Keratinocyte (primary cell): Measurements from ENCODE around the gene P4HB. TPM values are rescaled to one million over a fixed set of nuclear protein-coding genes. Genes with fewer than 3 reads are reported as not detected.

Experiments
- DNase-seq: peaks from one replicate; pipeline ENCODE4 v3.0.0-alpha.2; 2011; ENCODE audit warnings: low read depth, missing footprints, low spot score
- FAIRE-seq: peaks from 2 replicates; lab custom pipeline; 2011; peaks lifted over from hg19 to GRCh38; lab: Jason Lieb, UNC
- H2AFZ ChIP-seq: 2 replicates; pipeline ENCODE4 v1.6.0; 2012; ENCODE audit warnings: low read length, control low read depth, inconsistent platforms; ENCODE audit not compliant: control insufficient read depth
- H3K27ac ChIP-seq: 2 replicates; pipeline ENCODE4 v1.5.1; 2011; ENCODE audit warnings: low read length; ENCODE audit not compliant: control insufficient read depth, insufficient read depth
- H3K27me3 ChIP-seq: 3 replicates; pipeline ENCODE4 v1.6.0; 2011; ENCODE audit warnings: low read length; ENCODE audit not compliant: control insufficient read depth, insufficient read depth; ENCODE audit errors: extremely low read depth
- H3K36me3 ChIP-seq, 2 experiments: 2 replicates in 1 of 2; 3 replicates in 1 of 2; pipeline ENCODE4 v1.5.1; 2011; ENCODE audit warnings: low read length in 2 of 2, mild to moderate bottlenecking in 1 of 2; ENCODE audit not compliant: control insufficient read depth in 2 of 2, insufficient read depth in 2 of 2; ENCODE audit errors: extremely low read depth in 1 of 2
- H3K4me1 ChIP-seq: 3 replicates; pipeline ENCODE4 v1.5.1; 2011; ENCODE audit warnings: low read length; ENCODE audit not compliant: control insufficient read depth, insufficient read depth; ENCODE audit errors: extremely low read depth
- H3K4me2 ChIP-seq: 3 replicates; pipeline ENCODE4 v1.6.0; 2011; ENCODE audit warnings: low read depth, low read length; ENCODE audit not compliant: control insufficient read depth, insufficient read depth; ENCODE audit errors: extremely low read depth
- H3K4me3 ChIP-seq, 3 experiments: fragments of 200-600 bp in 1 of 3; sonication (generic) in 1 of 3; 2 replicates in 2 of 3; 3 replicates in 1 of 3; pipeline ENCODE4 v1.5.1; 2011 to 2016; ENCODE audit warnings: low read length in 3 of 3, mild to moderate bottlenecking in 3 of 3, control low read depth in 2 of 3, inconsistent platforms in 1 of 3, low read depth in 1 of 3, mixed read lengths in 1 of 3, mixed run types in 1 of 3, moderate library complexity in 1 of 3; ENCODE audit not compliant: control insufficient read depth in 2 of 3, insufficient read depth in 2 of 3; ENCODE audit errors: extremely low read depth in 1 of 3
- H3K79me2 ChIP-seq: 2 replicates; pipeline ENCODE4 v1.6.0; 2012; ENCODE audit warnings: low read length; ENCODE audit not compliant: control insufficient read depth, insufficient read depth
- H3K9ac ChIP-seq: 3 replicates; pipeline ENCODE4 v1.6.0; 2011; ENCODE audit warnings: low read length; ENCODE audit not compliant: control insufficient read depth, insufficient read depth; ENCODE audit errors: extremely low read depth
- H3K9me1 ChIP-seq: 3 replicates; pipeline ENCODE4 v1.6.0; 2011; ENCODE audit warnings: low read length; ENCODE audit not compliant: control insufficient read depth, insufficient read depth; ENCODE audit errors: extremely low read depth
- H3K9me3 ChIP-seq: 2 replicates; pipeline ENCODE4 v1.5.1; 2012; ENCODE audit warnings: low read depth, low read length; ENCODE audit not compliant: control insufficient read depth
- H4K20me1 ChIP-seq: 3 replicates; pipeline ENCODE4 v1.6.0; 2011; ENCODE audit warnings: low read length; ENCODE audit not compliant: control insufficient read depth, insufficient read depth; ENCODE audit errors: extremely low read depth
- EZH2 ChIP-seq: IDR thresholded peaks from one replicate; pipeline ENCODE4 v1.6.1; 2012; ENCODE audit warnings: inconsistent platforms, mild to moderate bottlenecking, low read length, moderate library complexity
- dilution Hi-C: fragments of 300-500 bp; cut with MboI; formaldehyde crosslinking; loops from one replicate; pipeline ENCODE4 v1.7.0; 2020; ENCODE audit warnings: low sequenced_read_pairs; ENCODE audit not compliant: extremely low pct_ligation_motif_present
- polyA plus RNA-seq, 5 experiments: library from polyadenylated mRNA; depleted of rRNA in 3 of 5; stranded (reverse) in 3 of 5; stranded (forward) in 1 of 5; unstranded in 1 of 5; fragments of >200 nt; gene quantifications; 1 replicate in 1 of 5; 2 replicates in 3 of 5; 3 replicates in 1 of 5; pipeline versions ENCODE4 v1.2.1 to v1.2.3, GENCODE V29; 2011 to 2012; ENCODE audit warnings: missing spikeins in 2 of 5, low read depth in 1 of 5, low replicate concordance in 1 of 5
- TF ChIP-seq, protein P1 (sequence below), 3 experiments: IDR thresholded peaks in 1 of 3; conservative IDR thresholded peaks in 1 of 3; optimal IDR thresholded peaks in 1 of 3; 2 replicates in 2 of 3; 3 replicates in 1 of 3; pipeline versions ENCODE3 to v1.5.1; 2011; ENCODE audit warnings: low read length in 3 of 3, mild to moderate bottlenecking in 3 of 3, moderate library complexity in 2 of 3, control low read depth in 1 of 3, inconsistent platforms in 1 of 3; ENCODE audit not compliant: insufficient read depth in 2 of 3; ENCODE audit errors: extremely low read depth in 1 of 3

The P4HB gene
- polyA plus RNA-seq, 1 donor (not counting 4 experiments of a cell fraction or from before 2014, with no cell fraction given), result 149 TPM

GRCh38 chr17:81879121-81879520, 18.8 kb upstream of the P4HB start:
- Histone ChIP-seq H3K27ac (no peak overlapping the region), H3K36me3 (peaks cover 7 to 20% of the 10 kb centered on the region in 2 experiments), H3K9ac (no peak overlapping the region), H3K9me3 (no peaks in the 10 kb centered on the region), H3K4me2 (no peak overlapping the region), H3K9me1 (no peaks in the 10 kb centered on the region), H3K4me3 (no peak overlapping the region), H2AFZ (no peak overlapping the region), H3K79me2 (peaks cover under 1% of the 10 kb centered on the region), H4K20me1 (no peaks in the 10 kb centered on the region), H3K27me3 (no peaks in the 10 kb centered on the region), H3K4me1 (no peaks in the 10 kb centered on the region)
- DNase-seq (no peak), FAIRE-seq (no peak)
- TF ChIP-seq, protein P1, sequence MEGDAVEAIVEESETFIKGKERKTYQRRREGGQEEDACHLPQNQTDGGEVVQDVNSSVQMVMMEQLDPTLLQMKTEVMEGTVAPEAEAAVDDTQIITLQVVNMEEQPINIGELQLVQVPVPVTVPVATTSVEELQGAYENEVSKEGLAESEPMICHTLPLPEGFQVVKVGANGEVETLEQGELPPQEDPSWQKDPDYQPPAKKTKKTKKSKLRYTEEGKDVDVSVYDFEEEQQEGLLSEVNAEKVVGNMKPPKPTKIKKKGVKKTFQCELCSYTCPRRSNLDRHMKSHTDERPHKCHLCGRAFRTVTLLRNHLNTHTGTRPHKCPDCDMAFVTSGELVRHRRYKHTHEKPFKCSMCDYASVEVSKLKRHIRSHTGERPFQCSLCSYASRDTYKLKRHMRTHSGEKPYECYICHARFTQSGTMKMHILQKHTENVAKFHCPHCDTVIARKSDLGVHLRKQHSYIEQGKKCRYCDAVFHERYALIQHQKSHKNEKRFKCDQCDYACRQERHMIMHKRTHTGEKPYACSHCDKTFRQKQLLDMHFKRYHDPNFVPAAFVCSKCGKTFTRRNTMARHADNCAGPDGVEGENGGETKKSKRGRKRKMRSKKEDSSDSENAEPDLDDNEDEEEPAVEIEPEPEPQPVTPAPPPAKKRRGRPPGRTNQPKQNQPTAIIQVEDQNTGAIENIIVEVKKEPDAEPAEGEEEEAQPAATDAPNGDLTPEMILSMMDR (optimal IDR thresholded peaks at IDR 0.05 in 1 of 3, IDR thresholded peaks at IDR 0.05 in 1 of 3, conservative IDR thresholded peaks at IDR 0.05 in 1 of 3; ENCODE audit: extremely low read depth in 1 of 3, insufficient read depth in 2 of 3, low read length in 3 of 3), result no peak
- no peak for TF ChIP-seq EZH2
- dilution Hi-C loops, result no loop called here

DNA sequence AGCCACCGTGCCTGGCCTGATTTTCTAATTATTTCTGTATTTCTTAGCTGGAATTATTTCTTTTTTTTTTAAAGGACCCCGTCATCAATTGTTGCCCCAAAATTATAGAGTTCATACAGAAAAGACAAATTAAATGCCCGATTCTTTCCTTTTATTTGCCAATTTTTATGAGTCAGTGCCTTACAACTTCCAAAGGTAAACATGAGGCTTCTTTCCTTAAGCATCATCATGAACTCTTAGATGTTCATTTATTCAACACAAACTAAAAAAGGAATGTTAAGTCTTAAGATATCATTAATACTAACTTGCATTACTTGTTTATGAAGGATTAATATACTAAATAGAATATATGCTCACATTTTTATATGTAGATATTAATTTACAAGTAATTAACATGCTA, 18.0 kb upstream of the P4HB start:
- dilution Hi-C loops, result no loop called here
- TF ChIP-seq, protein P1 (optimal IDR thresholded peaks at IDR 0.05 in 1 of 3, IDR thresholded peaks at IDR 0.05 in 1 of 3, conservative IDR thresholded peaks at IDR 0.05 in 1 of 3; ENCODE audit: extremely low read depth in 1 of 3, insufficient read depth in 2 of 3, low read length in 3 of 3), result no peak
- TF ChIP-seq EZH2, result no peak
- H3K27ac ChIP-seq, result no peak overlapping the region

More for the DNA sequence above, 18.0 kb upstream of the P4HB start:
- Histone ChIP-seq H3K4me3 (no peak overlapping the region), H3K36me3 (peaks cover 7 to 15% of the 10 kb centered on the region in 2 experiments), H4K20me1 (no peaks in the 10 kb centered on the region), H3K9ac (no peak overlapping the region), H3K4me1 (peaks cover 2% of the 10 kb centered on the region), H3K27me3 (no peaks in the 10 kb centered on the region), H3K4me2 (no peak overlapping the region), H3K79me2 (no peaks in the 10 kb centered on the region), H3K9me1 (no peaks in the 10 kb centered on the region), H2AFZ (no peak overlapping the region), H3K9me3 (no peaks in the 10 kb centered on the region)
- no peak for FAIRE-seq
- no peak for DNase-seq
